IMR-90 (cell line): ENCODE data around the gene BET1L. TPM values are rescaled to one million over a fixed set of nuclear protein-coding genes. Genes with fewer than 3 reads are reported as not detected.

Experiments
- ATAC-seq: fragments of 200-7000 bp; cut with Tn5 transposase; 2 replicates; pipeline ENCODE4 v1.9.1; 2020; ENCODE audit warnings: low read depth, mild to moderate bottlenecking, moderate library complexity
- BruUV-seq: library from RNA; stranded (reverse); fragments of 400-500 nt; replicated peaks from 2 replicates; lab custom pipeline; 2021; lab: Mats Ljungman, UMichigan
- CTCF ChIA-PET: fragments of 300-600 bp; formaldehyde crosslinking; extraction: SDS; loops from one replicate; lab custom pipeline; 2021; ENCODE audit warnings: antibody characterized with exemption; lab: Yijun Ruan, JAX
- POLR2A ChIA-PET: fragments of 300-600 bp; sonication (Branson Sonifier 250); formaldehyde crosslinking; loops from one replicate; lab custom pipeline; 2022; ENCODE audit warnings: antibody characterized with exemption; ENCODE audit not compliant: unreplicated experiment; lab: Charles Lee
- DNase-seq: peaks from one replicate; pipeline ENCODE4 v3.0.0; 2013
- H2AFZ ChIP-seq: replicated peaks from 2 replicates; pipeline ENCODE3; 2013; ENCODE audit warnings: low read length, mild to moderate bottlenecking; ENCODE audit not compliant: poor library complexity
- H2AK5ac ChIP-seq: 2 replicates; pipeline ENCODE4 v1.6.1; 2013; ENCODE audit warnings: low read depth, low read length, inconsistent platforms
- H2AK9ac ChIP-seq: replicated peaks from 2 replicates; pipeline ENCODE3; 2013; ENCODE audit warnings: mild to moderate bottlenecking, low read depth, low read length, moderate library complexity; ENCODE audit not compliant: poor library complexity
- H2BK120ac ChIP-seq: 2 replicates; pipeline ENCODE4 v1.6.1; 2013; ENCODE audit warnings: low read depth, low read length, inconsistent platforms
- H2BK15ac ChIP-seq: 3 replicates; pipeline ENCODE4 v1.6.1; 2013; ENCODE audit warnings: low read depth, low read length, inconsistent platforms
- H2BK20ac ChIP-seq: 2 replicates; pipeline ENCODE4 v1.6.1; 2013; ENCODE audit warnings: low read depth, mild to moderate bottlenecking, inconsistent platforms, low read length, moderate library complexity
- H2BK5ac ChIP-seq: 2 replicates; pipeline ENCODE4 v1.6.1; 2013; ENCODE audit warnings: mild to moderate bottlenecking, low read depth, low read length, inconsistent platforms; ENCODE audit not compliant: poor library complexity, severe bottlenecking
- H3K14ac ChIP-seq: replicated peaks from 2 replicates; pipeline ENCODE4 v1.6.1; 2013; ENCODE audit warnings: low read depth, low read length, inconsistent platforms
- H3K18ac ChIP-seq: 2 replicates; pipeline ENCODE4 v1.6.1; 2013; ENCODE audit warnings: low read depth, low read length, control low read depth
- H3K23ac ChIP-seq: 2 replicates; pipeline ENCODE4 v1.6.1; 2013; ENCODE audit warnings: low read depth, low read length, inconsistent platforms
- H3K27ac ChIP-seq: 2 replicates; pipeline ENCODE4 v1.5.1; 2013; ENCODE audit warnings: mild to moderate bottlenecking, control low read depth, low read length; ENCODE audit not compliant: insufficient read depth
- H3K27me3 ChIP-seq: 2 replicates; pipeline ENCODE4 v1.6.1; 2013; ENCODE audit warnings: low read length; ENCODE audit not compliant: control insufficient read depth, insufficient read depth
- H3K36me3 ChIP-seq: 2 replicates; pipeline ENCODE4 v1.6.1; 2013; ENCODE audit warnings: low read length, mixed read lengths; ENCODE audit not compliant: control insufficient read depth, insufficient read depth
- H3K4ac ChIP-seq: 2 replicates; pipeline ENCODE4 v1.6.1; 2013; ENCODE audit warnings: low read depth, low read length, inconsistent platforms
- H3K4me1 ChIP-seq: 2 replicates; pipeline ENCODE4 v1.6.1; 2013; ENCODE audit warnings: low read length, mixed read lengths; ENCODE audit not compliant: control insufficient read depth, insufficient read depth
- H3K4me2 ChIP-seq: 2 replicates; pipeline ENCODE4 v1.6.1; 2013; ENCODE audit warnings: low read depth, mild to moderate bottlenecking, control low read depth, low read length, moderate library complexity
- H3K4me3 ChIP-seq: 2 replicates; pipeline ENCODE4 v1.5.1; 2013; ENCODE audit warnings: low read depth, mild to moderate bottlenecking, control low read depth, low read length, moderate library complexity; ENCODE audit not compliant: insufficient read depth
- H3K56ac ChIP-seq: 2 replicates; pipeline ENCODE4 v1.6.1; 2013; ENCODE audit warnings: low read length, inconsistent platforms; ENCODE audit not compliant: insufficient read depth; ENCODE audit errors: extremely low read depth
- H3K79me1 ChIP-seq, 2 experiments: 2 replicates each; pipeline ENCODE4 v1.6.1; 2013; ENCODE audit warnings: low read length in 2 of 2, inconsistent platforms in 1 of 2, low read depth in 1 of 2
- H3K9ac ChIP-seq: 2 replicates; pipeline ENCODE4 v1.6.1; 2013; ENCODE audit warnings: low read depth, low read length, control low read depth
- H3K9me1 ChIP-seq: 2 replicates; pipeline ENCODE4 v1.6.1; 2013; ENCODE audit warnings: low read length, inconsistent platforms; ENCODE audit not compliant: insufficient read depth
- H3K9me3 ChIP-seq: 2 replicates; pipeline ENCODE4 v1.6.1; 2013; ENCODE audit warnings: low read length; ENCODE audit not compliant: control insufficient read depth, insufficient read depth
- H4K20me1 ChIP-seq: 2 replicates; pipeline ENCODE4 v1.6.1; 2013; ENCODE audit warnings: low read length, inconsistent platforms; ENCODE audit not compliant: insufficient read depth
- H4K5ac ChIP-seq: 2 replicates; pipeline ENCODE4 v1.6.1; 2013; ENCODE audit warnings: mild to moderate bottlenecking, low read depth, low read length, control low read depth
- H4K8ac ChIP-seq, 2 experiments: 2 replicates each; pipeline ENCODE4 v1.6.1; 2013; ENCODE audit warnings: low read depth in 2 of 2, low read length in 2 of 2, control low read depth in 1 of 2, inconsistent platforms in 1 of 2
- H4K91ac ChIP-seq: 2 replicates; pipeline ENCODE4 v1.6.1; 2013; ENCODE audit warnings: low read depth, low read length, inconsistent platforms; ENCODE audit not compliant: insufficient read depth
- CEBPB ChIP-seq: IDR thresholded peaks from 2 replicates; pipeline ENCODE4 v1.6.1; 2012; ENCODE audit warnings: low read depth, low read length, improper control_type of control experiment
- CHD1 ChIP-seq: IDR thresholded peaks from 2 replicates; pipeline ENCODE4 v1.6.1; 2012; ENCODE audit warnings: low read depth, low read length, improper control_type of control experiment
- CTCF ChIP-seq: conservative IDR thresholded peaks from 2 replicates; pipeline ENCODE4 v1.5.1; 2012; ENCODE audit warnings: mild to moderate bottlenecking, low read depth, low read length, improper control_type of control experiment
- MXI1 ChIP-seq: IDR thresholded peaks from 2 replicates; pipeline ENCODE4 v1.6.1; 2012; ENCODE audit warnings: low read depth, mild to moderate bottlenecking, low read length, moderate library complexity, borderline replicate concordance
- NFE2L2 ChIP-seq: fragments of 150-350 bp; IDR thresholded peaks from 2 replicates; pipeline ENCODE4 v1.6.1; 2016; ENCODE audit warnings: low read depth, mild to moderate bottlenecking, low read length
- POLR2A ChIP-seq: IDR thresholded peaks from 2 replicates; pipeline ENCODE4 v1.6.1; 2012; ENCODE audit warnings: mild to moderate bottlenecking, low read depth, low read length
- RAD21 ChIP-seq: IDR thresholded peaks from 2 replicates; pipeline ENCODE4 v1.6.1; 2012; ENCODE audit warnings: low read length, improper control_type of control experiment
- RCOR1 ChIP-seq: IDR thresholded peaks from 2 replicates; pipeline ENCODE4 v1.6.1; 2012; ENCODE audit warnings: mild to moderate bottlenecking, low read length, improper control_type of control experiment; ENCODE audit not compliant: insufficient replicate concordance
- SMC3 ChIP-seq: fragments of 150-350 bp; IDR thresholded peaks from 2 replicates; pipeline ENCODE4 v1.6.1; 2016; ENCODE audit warnings: low read depth, mild to moderate bottlenecking, antibody characterized with exemption, low read length, moderate library complexity
- USF2 ChIP-seq: fragments of 150-350 bp; IDR thresholded peaks from 2 replicates; pipeline ENCODE4 v1.6.1; 2017; ENCODE audit warnings: mild to moderate bottlenecking, antibody characterized with exemption, low read length, low read depth
- WGBS, 2 experiments: methylation state at CpG; one replicate each; pipeline versions ENCODE4 v1.1.5 to v1.1.7; 2013; ENCODE audit warnings: missing lambda C conversion rate in 2 of 2; ENCODE audit not compliant: insufficient read length in 1 of 2; ENCODE audit errors: extremely low coverage in 2 of 2; 5-methylcytosine and 5-hydroxymethylcytosine counted together
- dilution Hi-C: fragments of 300-500 bp; cut with HindIII; formaldehyde crosslinking; loops from one replicate; pipeline ENCODE4 v1.14.3; 2018; ENCODE audit warnings: low sequenced_read_pairs; ENCODE audit not compliant: unreplicated experiment
- in situ Hi-C: fragments of 300-500 bp; cut with MboI; formaldehyde crosslinking; loops from 3 replicates; pipeline ENCODE4 v1.14.3; 2019; ENCODE audit warnings: low sequenced_read_pairs, inconsistent platforms, mixed read lengths
- intact Hi-C: fragments of 100-400 bp; cut with micrococcal nuclease; formaldehyde crosslinking; loops from 2 replicates; pipeline ENCODE4 v1.10.0; 2022
- polyA plus RNA-seq, 3 experiments: library from polyadenylated mRNA; depleted of rRNA; stranded (reverse); fragments of >200 nt; gene quantifications; 2 replicates each; pipeline ENCODE4 v1.2.3, GENCODE V29; 2012; ENCODE audit warnings: low replicate concordance in 1 of 3
- total RNA-seq: library from RNA; depleted of rRNA; stranded (reverse); fragments of >200 nt; gene quantifications from 2 replicates; pipeline ENCODE4 v1.2.3, GENCODE V29; 2012

Gene BET1L
- total and polyA plus RNA-seq, 2 of the 4 experiments (the other 2 are of a cell fraction), result 10.8 to 90.7 TPM

- Histone ChIP-seq H3K18ac (no peak overlapping the region), H3K4me1 (no peaks in the 10 kb centered on the region), H4K8ac (no peak overlapping the region), H3K9me1 (no peaks in the 10 kb centered on the region), H4K20me1 (peaks cover 4% of the 10 kb centered on the region; the same call in 1 of the 2 replicates), H2BK15ac (no peak overlapping the region), H3K27ac (no peak overlapping the region), H3K4me2 (no peak overlapping the region), H3K27me3 (no peaks in the 10 kb centered on the region), H3K56ac (no peak overlapping the region), H3K9ac (no peak overlapping the region), H4K91ac (no peak overlapping the region), H3K23ac (no peak overlapping the region), H3K4me3 (no peak overlapping the region), H4K5ac (no peak overlapping the region), H2BK120ac (no peak overlapping the region), H3K9me3 (no peaks in the 10 kb centered on the region), H2AFZ (no peak overlapping the region), H3K4ac (no peak overlapping the region), H2AK9ac (no peak overlapping the region), H3K36me3 (peaks cover 61% of the 10 kb centered on the region), H3K79me1 (peaks cover 14% of the 10 kb centered on the region in 2 experiments; a peak in 3 of 4 replicates), H3K14ac (no peak overlapping the region), H2BK20ac (no peak overlapping the region), H2AK5ac (no peak overlapping the region), H2BK5ac (no peak overlapping the region)
- ChIA-PET POLR2A (interaction anchor here (1.0 kb wide), 1 partner anchor 11 kb away, joined by 3 read pairs; no protein-coding TSS in a partner anchor), CTCF (no interaction called here)
- BruUV-seq, result no TSS peak
- intact Hi-C loops, result no loop called here
- ATAC-seq, result no peak
- TF ChIP-seq MXI1, result no peak
- TF ChIP-seq RCOR1, result no peak
- no peak for TF ChIP-seq CHD1
- no peak for TF ChIP-seq POLR2A
- no peak for TF ChIP-seq CTCF
- no peak for TF ChIP-seq CEBPB
- no peak for TF ChIP-seq USF2
- no peak for TF ChIP-seq SMC3
- TF ChIP-seq NFE2L2, result no peak
- TF ChIP-seq RAD21, result no peak
- 96% methylated on average over 5 of the region's 8 CpGs; no CpG with 5 or more reads in 1 of the 2 experiments for WGBS, 2 experiments
- dilution Hi-C loops, result no loop called here
- in situ Hi-C loops, result no loop called here
- DNase-seq, result no peak
These were observed 41.9 kb upstream of the BET1L start for GRCh38 chr11:249062-249461.
